K562 (cell line): Measurements from ENCODE around the gene NUP188. TPM values are rescaled to one million over a fixed set of nuclear protein-coding genes. Genes with fewer than 3 reads are reported as not detected.

Experiments used
- ATAC-seq: fragments of 200-7000 bp; cut with Tn5 transposase; 3 replicates; pipeline ENCODE4 v1.9.1; 2020; ENCODE audit warnings: moderate library complexity
- BruUV-seq: library from RNA; stranded (reverse); fragments of 400-500 nt; replicated peaks from 2 replicates; lab custom pipeline; 2021; lab: Mats Ljungman, UMichigan
- CTCF ChIA-PET: fragments of 300-600 bp; formaldehyde crosslinking; extraction: SDS; loops from one replicate; lab custom pipeline; 2021; ENCODE audit warnings: low intra/inter-chr PET ratio; lab: Yijun Ruan, JAX
- POLR2A ChIA-PET: fragments of 300-600, 350-650 bp; sonication (Branson Sonifier 250); formaldehyde crosslinking; extraction: SDS; loops from one replicate; lab custom pipeline; 2021; ENCODE audit warnings: antibody characterized with exemption, inconsistent platforms; lab: Yijun Ruan, JAX
- DNase-seq, 4 experiments: peaks; one replicate each; pipeline versions ENCODE4 v3.0.0 to v3.0.0-alpha.2; 2011 to 2018; ENCODE audit warnings: low spot score in 3 of 4, mixed read lengths in 3 of 4; ENCODE audit errors: extremely low read depth in 1 of 4
- FAIRE-seq: peaks from 2 replicates; lab custom pipeline; 2011; peaks lifted over from hg19 to GRCh38; lab: Jason Lieb, UNC
- H2AFZ ChIP-seq: 2 replicates; pipeline ENCODE4 v1.6.0; 2011; ENCODE audit warnings: low read depth, low read length, control low read depth, inconsistent platforms
- H3K27ac ChIP-seq: fragments of 200-600 bp; 3 replicates; pipeline ENCODE4 v1.8.0; 2011; ENCODE audit warnings: low read depth, mild to moderate bottlenecking, control low read depth, inconsistent platforms, low read length, moderate library complexity, mixed read lengths; ENCODE audit errors: extremely low read depth
- H3K27me3 ChIP-seq, 2 experiments: fragments of 300-600 bp in 1 of 2; 2 replicates in 1 of 2; 3 replicates in 1 of 2; pipeline versions ENCODE4 v1.6.0 to v1.8.0; 2011; ENCODE audit warnings: inconsistent platforms in 2 of 2, low read length in 2 of 2, mild to moderate bottlenecking in 1 of 2, mixed read lengths in 1 of 2, moderate library complexity in 1 of 2; ENCODE audit not compliant: control insufficient read depth in 2 of 2, insufficient read depth in 2 of 2
- H3K36me3 ChIP-seq: fragments of 300-600 bp; 3 replicates; pipeline ENCODE4 v1.8.0; 2011; ENCODE audit warnings: mild to moderate bottlenecking, low read length, inconsistent platforms; ENCODE audit not compliant: control insufficient read depth, insufficient read depth
- H3K4me1 ChIP-seq, 2 experiments: fragments of 200-600 bp in 1 of 2; replicated peaks in 1 of 2; 2 replicates in 1 of 2; 3 replicates in 1 of 2; pipeline versions ENCODE4 v1.5.1 to v1.8.0; 2011; ENCODE audit warnings: inconsistent platforms in 2 of 2, low read length in 2 of 2, mild to moderate bottlenecking in 1 of 2, mixed read lengths in 1 of 2, moderate library complexity in 1 of 2; ENCODE audit not compliant: control insufficient read depth in 2 of 2, insufficient read depth in 2 of 2
- H3K4me2 ChIP-seq: 2 replicates; pipeline ENCODE4 v1.6.1; 2011; ENCODE audit warnings: low read length, control low read depth, inconsistent platforms, mixed read lengths; ENCODE audit not compliant: insufficient read depth
- H3K4me3 ChIP-seq: fragments of 200-600 bp; sonication (generic), shearing (Covaris generic); 2 replicates; pipeline ENCODE4 v1.5.1; 2016; ENCODE audit warnings: control low read depth, inconsistent platforms
- H3K79me2 ChIP-seq: fragments of 200-600 bp; 3 replicates; pipeline ENCODE4 v1.8.0; 2011; ENCODE audit warnings: low read length, inconsistent platforms; ENCODE audit not compliant: control insufficient read depth, insufficient read depth
- H3K9ac ChIP-seq, 2 experiments: 2 replicates each; pipeline versions ENCODE4 v1.6.0 to v1.6.1; 2011; ENCODE audit warnings: low read depth in 2 of 2, low read length in 2 of 2, control low read depth in 1 of 2, inconsistent platforms in 1 of 2, mild to moderate bottlenecking in 1 of 2, mixed read lengths in 1 of 2; ENCODE audit not compliant: insufficient read depth in 1 of 2
- H3K9me1 ChIP-seq: one replicate; pipeline ENCODE4 v1.6.0; 2011; ENCODE audit warnings: inconsistent platforms, mild to moderate bottlenecking, low read length, moderate library complexity; ENCODE audit not compliant: control insufficient read depth, insufficient read depth
- H3K9me3 ChIP-seq: replicated peaks from 2 replicates; pipeline ENCODE4 v1.5.1; 2011; ENCODE audit warnings: low read depth, low read length, inconsistent platforms; ENCODE audit not compliant: control insufficient read depth, insufficient read depth
- H4K20me1 ChIP-seq: replicated peaks from 2 replicates; pipeline ENCODE4 v1.6.1; 2011; ENCODE audit warnings: low read length, inconsistent platforms, mixed read lengths; ENCODE audit not compliant: control insufficient read depth, insufficient read depth
- ARHGAP35 ChIP-seq: fragments of 450-650 bp; IDR thresholded peaks from 2 replicates; pipeline ENCODE4 v1.6.1; 2018; ENCODE audit not compliant: partially characterized antibody
- CBFA2T3 ChIP-seq: fragments of 450-650 bp; IDR thresholded peaks from 2 replicates; pipeline ENCODE4 v1.6.1; 2017
- POLR2A ChIP-seq: fragments of 450-650 bp; conservative IDR thresholded peaks from 2 replicates; pipeline ENCODE4 v1.6.1; 2016
- POLR2AphosphoS2 ChIP-seq: IDR thresholded peaks from 2 replicates; pipeline ENCODE4 v1.6.1; 2012; ENCODE audit warnings: low read length, improper control_type of control experiment
- POLR2G ChIP-seq: fragments of 200-400 bp; formaldehyde crosslinking; IDR thresholded peaks from 2 replicates; pipeline ENCODE4 v1.6.1; 2017; ENCODE audit warnings: low read depth, mild to moderate bottlenecking, antibody characterized with exemption, low read length, moderate library complexity
- RBM22 ChIP-seq: fragments of 200-400 bp; formaldehyde crosslinking; IDR thresholded peaks from 2 replicates; pipeline ENCODE4 v1.6.1; 2018; ENCODE audit warnings: low read length, low read depth; ENCODE audit not compliant: poor library complexity, severe bottlenecking
- SUPT5H ChIP-seq: fragments of 450-650 bp; IDR thresholded peaks from 2 replicates; pipeline ENCODE4 v1.6.1; 2016
- WGBS: fragments of 100-300 bp; shearing (Covaris generic); methylation state at CpG from one replicate; pipeline ENCODE4 v1.1.6; 2016; ENCODE audit warnings: low coverage, mixed read lengths; ENCODE audit not compliant: insufficient coverage; ENCODE audit errors: missing lambda C conversion rate; 5-methylcytosine and 5-hydroxymethylcytosine counted together
- in situ Hi-C: fragments of 300-500 bp; cut with MboI; formaldehyde crosslinking; loops from 4 replicates; pipeline ENCODE4 v1.15.0; 2018; ENCODE audit warnings: inconsistent platforms, mixed read lengths
- intact Hi-C: fragments of 100-400 bp; cut with micrococcal nuclease; formaldehyde crosslinking; loops from 2 replicates; pipeline ENCODE4 v1.14.2; 2022
- polyA plus RNA-seq, 8 experiments: library from polyadenylated mRNA; depleted of rRNA in 4 of 8; stranded (reverse) in 5 of 8; unstranded in 3 of 8; fragments of >200 nt; fragmentation: Nextera tagmentation in 2 of 8; fragmentation: Illumina TruSeq in 1 of 8; extraction: Ambion mirVana in 2 of 8; extraction: Trizol in 1 of 8; gene quantifications; 2 replicates each; pipeline versions ENCODE4 v1.2.1 to v1.2.3, GENCODE V29; 2011 to 2014; ENCODE audit warnings: inconsistent platforms in 1 of 8, missing spikeins in 1 of 8
- total RNA-seq, 7 experiments: library from RNA; depleted of rRNA in 6 of 7; stranded (reverse); fragments of >200 nt in 6 of 7; fragmentation: Illumina TruSeq in 2 of 7; extraction: Trizol in 2 of 7; gene quantifications; 2 replicates each; pipeline versions ENCODE4 v1.2.1 to v1.2.3, GENCODE V29; 2011 to 2021; ENCODE audit warnings: low replicate concordance in 1 of 7

The NUP188 gene
- total and polyA plus RNA-seq, 9 of the 15 experiments (the other 6 are each of a cell fraction or from before 2014, with no cell fraction given) = 11.7 to 135 (median 70.6) TPM

DNA sequence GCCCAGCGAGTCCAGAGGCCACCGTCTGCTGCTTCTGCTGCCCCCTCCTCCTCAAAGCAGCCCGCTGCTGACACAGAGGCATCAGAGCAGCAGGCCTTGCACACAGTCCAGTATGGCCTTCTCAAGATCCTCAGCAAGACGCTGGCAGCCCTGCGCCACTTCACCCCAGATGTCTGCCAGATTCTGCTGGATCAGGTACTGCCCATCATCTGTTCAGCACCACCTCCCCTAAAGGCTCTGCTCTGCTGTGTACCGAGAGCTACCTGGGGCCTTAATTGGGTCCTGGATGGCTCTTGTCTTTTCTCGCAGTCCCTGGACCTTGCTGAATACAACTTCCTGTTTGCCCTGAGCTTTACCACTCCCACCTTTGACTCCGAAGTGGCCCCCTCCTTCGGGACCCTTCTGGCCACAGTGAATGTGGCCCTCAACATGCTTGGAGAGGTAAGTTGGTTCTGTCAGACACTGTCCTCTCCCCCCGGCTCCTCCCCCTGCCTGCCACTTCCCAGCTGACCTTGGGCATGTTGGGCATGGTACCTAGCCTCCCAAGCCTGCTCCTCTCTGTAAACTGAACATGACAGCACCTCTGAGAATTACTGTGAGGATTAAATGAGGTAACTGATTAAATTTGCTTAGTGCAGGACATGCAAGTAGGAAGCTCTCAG, 58.0 kb downstream of the NUP188 start:
- Histone ChIP-seq H3K4me1 (peaks cover 0 to 33% of the 10 kb centered on the region in 2 experiments; a peak in 3 of 5 replicates), H3K27me3 (no peaks in the 10 kb centered on the region), H2AFZ (no peak overlapping the region), H3K9me1 (no peaks in the 10 kb centered on the region), H3K27ac (0 out of 3 replicates have a peak overlapping the region, but pooled peaks have one; percentile 6), H3K4me3 (no peak overlapping the region), H4K20me1 (peaks cover 17% of the 10 kb centered on the region), H3K79me2 (no peaks in the 10 kb centered on the region), H3K4me2 (no peak overlapping the region), H3K36me3 (peaks cover 93% of the 10 kb centered on the region), H3K9me3 (no peaks in the 10 kb centered on the region), H3K9ac (no peak overlapping the region)
- DNase-seq (no peak), FAIRE-seq (no peak), ATAC-seq (no peak)
- CTCF ChIA-PET = interaction anchor here (0.6 kb wide), 1 partner anchor 297 kb away, joined by 3 read pairs; no protein-coding TSS in a partner anchor
- POLR2A ChIA-PET = interaction anchor here (0.5 to 1.7 kb wide), 10 partner anchors 9 to 923 kb away, joined by 3 to 7 read pairs (median 3); no protein-coding TSS in a partner anchor
- TF ChIP-seq POLR2AphosphoS2 = 0 out of 2 replicates have a peak, but pooled peaks have one; percentile 52
- peak; percentile 62 for TF ChIP-seq RBM22
- no peak for TF ChIP-seq CBFA2T3
- TF ChIP-seq SUPT5H = peak; percentile 46; the same call in 1 of the 2 replicates
- no peak for TF ChIP-seq ARHGAP35
- peak; percentile 61 for TF ChIP-seq POLR2G
- peak; percentile 28; the same call in 1 of the 2 replicates for TF ChIP-seq POLR2A
- BruUV-seq = no TSS peak
- in situ Hi-C loops = no loop called here
- WGBS = 94% methylated on average over 10 of the region's 10 CpGs
- intact Hi-C loops = loop anchor here (5.0 kb wide), 1 partner anchor 273 kb away; no protein-coding TSS in a partner anchor
